Epithelial cell of esophagus (primary cell): ENCODE measurements around the gene INTS11.
A peak's percentile ranks its signal among the peaks of the same experiment; 100 is the strongest.

Experiments used
- DNase-seq: peaks from one replicate; pipeline ENCODE4 v3.0.0; 2010; ENCODE audit warnings: low read depth
- H3K4me3 ChIP-seq: 2 replicates; pipeline ENCODE4 v1.5.1; 2011; ENCODE audit warnings: mild to moderate bottlenecking, low read length, control low read depth
- TF ChIP-seq, protein P1 (sequence below): IDR thresholded peaks from 2 replicates; pipeline ENCODE4 v1.5.1; 2011; ENCODE audit warnings: low read depth, mild to moderate bottlenecking, low read length, control low read depth, inconsistent platforms; ENCODE audit not compliant: insufficient read depth; ENCODE audit errors: missing control alignments

Gene INTS11

DNA sequence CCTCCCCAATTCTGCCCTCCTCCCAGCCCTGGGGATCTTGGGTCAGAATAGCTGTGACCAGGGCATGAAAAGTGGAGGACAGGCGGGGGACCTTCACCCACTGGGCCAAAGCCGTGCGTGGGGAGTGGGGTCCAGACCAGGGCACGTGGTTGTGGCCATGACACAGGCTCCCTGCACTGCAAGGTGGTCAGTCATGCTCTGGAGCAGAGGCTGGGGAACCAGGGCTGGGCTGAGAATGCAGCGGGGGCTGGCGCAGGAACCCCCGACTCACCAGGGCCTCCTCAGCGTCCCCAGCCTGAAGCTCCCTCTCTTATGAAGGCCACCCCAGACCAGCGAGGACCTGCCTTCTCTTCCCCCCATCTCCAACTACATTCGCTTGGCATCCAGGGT, 22.0 kb upstream of the INTS11 start:
- H3K4me3 ChIP-seq, result no peak overlapping the region
- TF ChIP-seq, protein P1, sequence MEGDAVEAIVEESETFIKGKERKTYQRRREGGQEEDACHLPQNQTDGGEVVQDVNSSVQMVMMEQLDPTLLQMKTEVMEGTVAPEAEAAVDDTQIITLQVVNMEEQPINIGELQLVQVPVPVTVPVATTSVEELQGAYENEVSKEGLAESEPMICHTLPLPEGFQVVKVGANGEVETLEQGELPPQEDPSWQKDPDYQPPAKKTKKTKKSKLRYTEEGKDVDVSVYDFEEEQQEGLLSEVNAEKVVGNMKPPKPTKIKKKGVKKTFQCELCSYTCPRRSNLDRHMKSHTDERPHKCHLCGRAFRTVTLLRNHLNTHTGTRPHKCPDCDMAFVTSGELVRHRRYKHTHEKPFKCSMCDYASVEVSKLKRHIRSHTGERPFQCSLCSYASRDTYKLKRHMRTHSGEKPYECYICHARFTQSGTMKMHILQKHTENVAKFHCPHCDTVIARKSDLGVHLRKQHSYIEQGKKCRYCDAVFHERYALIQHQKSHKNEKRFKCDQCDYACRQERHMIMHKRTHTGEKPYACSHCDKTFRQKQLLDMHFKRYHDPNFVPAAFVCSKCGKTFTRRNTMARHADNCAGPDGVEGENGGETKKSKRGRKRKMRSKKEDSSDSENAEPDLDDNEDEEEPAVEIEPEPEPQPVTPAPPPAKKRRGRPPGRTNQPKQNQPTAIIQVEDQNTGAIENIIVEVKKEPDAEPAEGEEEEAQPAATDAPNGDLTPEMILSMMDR, result no peak
- DNase-seq, result no peak

DNA sequence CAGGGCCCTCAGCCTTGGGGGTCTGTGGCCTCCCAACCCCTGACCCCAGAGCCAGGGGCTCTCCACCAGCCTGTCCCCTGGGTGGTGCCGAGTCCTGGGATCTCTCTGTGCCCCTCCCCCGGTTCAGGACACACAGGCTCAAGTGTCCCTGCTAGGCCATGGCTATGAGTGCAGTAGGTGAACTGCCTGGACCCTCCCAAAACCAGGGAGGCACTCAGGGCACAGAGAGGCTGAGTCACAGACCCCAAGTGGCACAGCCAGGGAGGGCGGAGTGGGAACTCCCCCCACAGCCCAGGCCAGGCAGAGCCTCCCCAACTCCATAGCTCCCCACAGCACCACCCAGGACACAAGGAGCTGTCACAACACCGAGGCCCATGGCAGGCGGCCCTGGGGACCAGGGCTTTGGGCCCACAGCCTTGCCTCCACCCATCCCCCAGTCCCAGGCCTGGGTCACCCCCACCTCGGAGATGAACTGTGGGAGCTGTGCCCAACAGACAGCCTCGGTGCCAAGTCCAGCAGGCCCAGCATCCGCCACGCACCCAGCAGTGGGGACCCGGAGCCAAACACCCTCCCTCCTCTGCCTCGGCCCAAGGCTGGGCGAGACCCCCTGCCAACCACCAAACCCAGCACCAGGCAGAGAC, 21.5 kb upstream of the INTS11 start:
- DNase-seq, result no peak
- TF ChIP-seq, protein P1, result no peak
- H3K4me3 ChIP-seq, result peak overlapping the region; percentile 37

DNA sequence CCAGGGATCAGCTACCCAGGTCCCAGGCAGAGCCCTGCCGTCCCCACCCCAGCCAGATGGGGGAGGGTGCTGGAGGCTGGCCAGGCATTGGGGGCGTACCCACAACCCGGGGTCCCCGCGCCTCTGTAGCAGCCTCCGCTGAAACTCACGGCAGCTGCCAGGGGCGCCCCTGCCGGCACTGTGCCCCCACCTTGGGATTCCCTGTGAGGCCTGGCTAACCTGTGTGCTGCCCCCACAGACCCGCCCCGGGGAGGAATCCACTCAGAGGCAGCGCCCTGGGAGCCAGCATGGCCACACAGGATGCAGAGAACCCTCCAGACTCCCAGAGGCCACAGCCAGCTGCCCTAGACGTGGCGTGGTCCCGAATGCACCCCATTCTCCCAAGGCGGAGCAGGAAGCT, 20.9 kb upstream of the INTS11 start:
- peak overlapping the region; percentile 37 for H3K4me3 ChIP-seq
- TF ChIP-seq, protein P1, result no peak
- no peak for DNase-seq

DNA sequence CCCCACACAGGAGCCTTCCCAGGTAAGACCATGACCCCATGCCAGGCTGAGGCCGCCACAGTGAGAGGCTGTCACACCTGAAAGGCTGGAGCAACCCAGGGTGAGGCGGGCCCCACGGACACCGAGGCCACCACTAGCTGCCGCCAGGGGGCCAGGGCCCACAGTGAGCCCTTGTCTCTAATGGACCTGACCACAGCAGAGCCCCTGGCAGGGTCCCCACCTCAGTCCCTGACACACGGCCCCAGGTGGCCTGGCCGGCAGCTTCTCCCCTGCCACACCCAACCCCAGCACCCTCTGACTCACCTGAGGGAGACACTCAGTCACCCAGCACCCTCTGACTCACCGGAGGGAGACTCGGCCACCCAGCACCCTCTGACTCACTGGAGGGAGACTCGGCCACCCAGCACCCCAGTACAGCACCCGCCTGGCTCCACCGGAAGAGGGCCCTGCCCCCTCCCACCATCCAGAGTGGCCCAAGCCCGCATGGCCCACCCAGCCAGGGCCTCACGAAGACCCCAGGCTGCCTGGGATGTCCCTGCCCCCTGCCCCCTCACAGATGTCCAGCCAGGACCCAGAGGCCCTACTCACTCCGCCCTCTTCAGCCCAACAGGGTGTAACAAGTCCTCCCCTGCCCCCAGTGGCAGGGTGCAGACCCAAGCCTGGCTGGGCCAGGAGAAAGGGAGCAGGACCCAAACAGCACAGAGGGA, 20.3 kb upstream of the INTS11 start:
- TF ChIP-seq, protein P1, result peak; percentile 47
- DNase-seq, result peak; percentile 98
- H3K4me3 ChIP-seq, result peak overlapping the region; percentile 37

- TF ChIP-seq, protein P1, result no peak
- DNase-seq, result no peak
- peak overlapping the region; percentile 32 for H3K4me3 ChIP-seq
Measured at GRCh38 chr1:1343811-1344421, 19.5 kb upstream of the INTS11 start.

DNA sequence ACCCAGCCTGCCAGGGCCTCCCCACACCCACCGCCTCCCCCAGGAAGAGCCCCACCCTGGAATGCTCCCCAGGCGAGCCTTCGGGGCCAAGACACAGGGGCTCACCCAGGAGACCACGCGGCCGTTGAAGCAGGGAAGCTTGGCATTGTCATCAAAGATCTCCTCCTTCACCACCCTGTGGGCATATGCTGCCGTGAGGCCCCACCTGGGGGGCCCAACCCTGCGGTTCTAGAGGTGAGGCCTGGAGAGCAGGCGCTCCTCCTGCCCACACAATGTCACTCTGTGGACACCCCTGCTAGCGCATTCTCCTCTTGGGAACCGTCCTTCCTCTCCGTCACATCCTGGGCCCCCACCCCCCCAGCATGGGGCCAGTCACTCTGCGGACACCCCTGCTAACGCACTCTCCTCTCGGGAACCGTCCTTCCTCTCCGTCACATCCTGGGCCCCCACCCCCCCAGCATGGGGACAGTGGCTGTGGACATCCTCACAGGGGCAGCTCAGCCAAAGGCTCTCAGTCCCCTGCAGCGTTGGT, 18.2 kb upstream of the INTS11 start:
- DNase-seq, result no peak
- TF ChIP-seq, protein P1, result no peak
- no peak overlapping the region for H3K4me3 ChIP-seq
